Calu3 (cell line): ENCODE data around the gene MED12L. TPM values are rescaled to one million over a fixed set of nuclear protein-coding genes. Genes with fewer than 3 reads are reported as not detected.

ENCODE experiments used
- BruUV-seq: library from RNA; stranded (reverse); fragments of 400-500 nt; replicated peaks from 2 replicates; lab custom pipeline; 2021; lab: Mats Ljungman, UMichigan
- CTCF ChIA-PET: fragments of 300-600 bp; sonication (Branson Sonifier 250); formaldehyde crosslinking; loops from one replicate; lab custom pipeline; 2022; ENCODE audit warnings: antibody characterized with exemption; lab: Charles Lee
- DNase-seq: peaks from one replicate; pipeline ENCODE4 v3.0.0; 2022
- H3K27ac Mint-ChIP-seq: one replicate; pipeline ENCODE4 v1.8.0; 2022; ENCODE audit warnings: mixed read lengths; ENCODE audit not compliant: unreplicated experiment
- H3K27me3 Mint-ChIP-seq: one replicate; pipeline ENCODE4 v1.8.0; 2022; ENCODE audit warnings: mixed read lengths; ENCODE audit not compliant: unreplicated experiment
- H3K36me3 Mint-ChIP-seq: one replicate; pipeline ENCODE4 v1.8.0; 2022; ENCODE audit warnings: mild to moderate bottlenecking, moderate library complexity, mixed read lengths; ENCODE audit not compliant: insufficient read depth, unreplicated experiment
- H3K4me1 Mint-ChIP-seq: one replicate; pipeline ENCODE4 v1.8.0; 2022; ENCODE audit warnings: mild to moderate bottlenecking, low read depth, mixed read lengths; ENCODE audit not compliant: unreplicated experiment
- H3K4me3 Mint-ChIP-seq: one replicate; pipeline ENCODE4 v1.8.0; 2022; ENCODE audit warnings: mild to moderate bottlenecking, low read depth, moderate library complexity, mixed read lengths; ENCODE audit not compliant: unreplicated experiment
- H3K9me3 Mint-ChIP-seq: one replicate; pipeline ENCODE4 v1.8.0; 2022; ENCODE audit warnings: low read depth, mixed read lengths; ENCODE audit not compliant: unreplicated experiment
- CTCF ChIP-seq: fragments of 200-600 bp; IDR thresholded peaks from one replicate; pipeline ENCODE4 v1.8.0; 2022; ENCODE audit warnings: antibody characterized with exemption; ENCODE audit not compliant: unreplicated experiment
- intact Hi-C: fragments of 100-400 bp; cut with micrococcal nuclease; formaldehyde crosslinking; loops from one replicate; pipeline ENCODE4 v1.10.0; 2022; ENCODE audit not compliant: unreplicated experiment
- total RNA-seq: library from RNA; stranded (reverse); gene quantifications from 2 replicates; pipeline ENCODE4 v1.2.3, GENCODE V29; 2022

Gene MED12L
- total RNA-seq, 1 experiment from 2014 or later = 4.6 TPM

- CTCF ChIA-PET = no interaction called here
- Mint-ChIP-seq H3K4me1 (no peaks in the 10 kb centered on the region), H3K9me3 (no peaks in the 10 kb centered on the region), H3K4me3 (no peak overlapping the region), H3K36me3 (no peaks in the 10 kb centered on the region), H3K27ac (no peak overlapping the region), H3K27me3 (peaks cover 63% of the 10 kb centered on the region)
- no TSS peak for BruUV-seq
- no peak for TF ChIP-seq CTCF
- no peak for DNase-seq
- intact Hi-C loops = no loop called here
Measured at GRCh38 chr3:151093148-151093547, 7.7 kb downstream of the MED12L start.

DNA sequence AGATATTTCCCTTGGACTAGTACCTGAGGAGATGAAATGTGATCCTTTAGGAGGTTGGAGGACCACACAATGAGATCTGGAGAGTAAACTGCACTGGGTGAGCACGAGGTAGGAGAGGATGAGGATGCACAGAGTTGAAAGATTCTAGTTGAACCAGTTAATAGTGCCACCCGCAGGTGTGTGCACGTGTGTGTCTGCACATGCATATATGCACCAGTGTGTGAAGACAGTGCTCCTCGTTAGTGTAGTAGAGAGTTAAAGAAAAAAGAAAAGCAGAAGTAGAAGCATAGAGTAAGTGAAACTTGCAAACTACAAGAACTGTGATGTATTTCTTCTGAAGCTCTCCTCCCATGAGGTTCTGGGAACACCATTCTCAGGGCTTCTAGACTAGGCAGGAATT lies 8.4 kb downstream of the MED12L start:
- H3K27me3 Mint-ChIP-seq = peaks cover 66% of the 10 kb centered on the region

DNA sequence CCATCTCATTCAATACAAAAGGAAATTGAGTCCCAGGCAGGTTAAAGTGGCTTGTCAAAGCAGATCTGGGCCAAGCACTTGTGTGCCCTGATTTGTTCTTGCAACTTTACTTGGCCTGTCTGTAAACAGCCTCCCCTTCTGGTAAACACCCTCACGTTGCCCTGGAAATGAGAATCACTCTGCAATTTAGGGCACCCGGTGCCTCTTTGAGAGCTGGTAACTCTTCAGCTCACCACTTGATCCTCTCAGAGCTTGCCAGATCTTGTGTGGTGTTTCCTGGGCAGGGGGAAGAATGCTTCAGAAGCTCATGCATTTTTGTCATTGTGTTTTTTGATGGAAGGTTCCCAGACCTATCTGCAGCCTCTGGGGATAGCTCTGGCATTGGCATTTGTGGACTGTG lies 11.3 kb downstream of the MED12L start:
- no peaks in the 10 kb centered on the region for H3K9me3 Mint-ChIP-seq
- no TSS peak for BruUV-seq
- no peaks in the 10 kb centered on the region for H3K36me3 Mint-ChIP-seq
- CTCF ChIA-PET = interaction anchor here (0.6 kb wide), 1 partner anchor 1425 kb away, joined by 4 read pairs; no protein-coding TSS in a partner anchor
- no peak for DNase-seq
- no peak overlapping the region for H3K4me3 Mint-ChIP-seq
- no peaks in the 10 kb centered on the region for H3K4me1 Mint-ChIP-seq
- no peak overlapping the region for H3K27ac Mint-ChIP-seq
- no peak for TF ChIP-seq CTCF
- intact Hi-C loops = no loop called here
- H3K27me3 Mint-ChIP-seq = peaks cover 79% of the 10 kb centered on the region

More for the DNA sequence above, 8.4 kb downstream of the MED12L start:
- Mint-ChIP-seq H3K27ac (no peak overlapping the region), H3K36me3 (no peaks in the 10 kb centered on the region), H3K4me1 (no peaks in the 10 kb centered on the region), H3K9me3 (no peaks in the 10 kb centered on the region), H3K4me3 (no peak overlapping the region)
- CTCF ChIA-PET = no interaction called here
- BruUV-seq = no TSS peak
- intact Hi-C loops = no loop called here
- DNase-seq = no peak
- no peak for TF ChIP-seq CTCF

DNA sequence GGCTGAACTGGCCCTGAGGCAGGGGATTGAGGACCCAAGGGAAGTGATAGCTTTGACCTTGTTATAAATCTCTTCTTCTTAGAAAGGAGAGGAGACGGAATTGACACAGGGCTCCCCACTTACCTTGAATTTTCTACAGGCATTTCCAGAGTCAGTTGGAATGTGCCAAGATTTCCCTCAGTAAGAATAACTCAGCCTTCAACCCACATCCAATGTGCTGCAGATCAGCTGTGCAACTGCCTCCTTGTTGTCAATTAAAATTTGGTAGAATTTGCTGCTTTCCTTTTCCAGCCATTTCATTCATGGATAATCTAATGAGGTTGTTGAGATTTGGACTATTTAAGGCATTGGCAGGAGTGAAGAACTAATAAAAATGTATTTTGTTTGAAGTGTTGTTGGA lies 14.6 kb downstream of the MED12L start:
- intact Hi-C loops = no loop called here
- no peak overlapping the region for H3K27ac Mint-ChIP-seq
- no peak for DNase-seq
- no TSS peak for BruUV-seq
- TF ChIP-seq CTCF = no peak
- H3K4me1 Mint-ChIP-seq = no peaks in the 10 kb centered on the region
- CTCF ChIA-PET = interaction anchor here (1.0 to 1.2 kb wide), 2 partner anchors 8 to 14 kb away, joined by 3 to 6 read pairs; no protein-coding TSS in a partner anchor
- no peaks in the 10 kb centered on the region for H3K36me3 Mint-ChIP-seq
- H3K4me3 Mint-ChIP-seq = no peak overlapping the region
- peaks cover 62% of the 10 kb centered on the region for H3K27me3 Mint-ChIP-seq
- no peaks in the 10 kb centered on the region for H3K9me3 Mint-ChIP-seq
